Nephron (organoid): ENCODE results near the gene KLC4.
A peak's percentile ranks its signal among the peaks of the same experiment; 100 is the strongest.

Experiments used
- H3K27ac Mint-ChIP-seq, 3 experiments: 2 replicates each; pipeline ENCODE4 v1.8.0; 2020; ENCODE audit warnings: mixed read lengths in 3 of 3, mild to moderate bottlenecking in 2 of 3, moderate library complexity in 1 of 3
- H3K27me3 Mint-ChIP-seq: 2 replicates; pipeline ENCODE4 v1.8.0; 2021; ENCODE audit warnings: low read depth, mild to moderate bottlenecking, moderate library complexity, mixed read lengths
- H3K36me3 Mint-ChIP-seq: 2 replicates; pipeline ENCODE4 v1.8.0; 2020; ENCODE audit warnings: low read depth, mixed read lengths
- H3K4me1 Mint-ChIP-seq: 2 replicates; pipeline ENCODE4 v1.8.0; 2020; ENCODE audit warnings: mixed read lengths
- H3K4me3 Mint-ChIP-seq, 3 experiments: 2 replicates each; pipeline ENCODE4 v1.8.0; 2020; ENCODE audit warnings: mild to moderate bottlenecking in 3 of 3, mixed read lengths in 3 of 3, moderate library complexity in 2 of 3
- H3K9me3 Mint-ChIP-seq: 2 replicates; pipeline ENCODE4 v1.8.0; 2020; ENCODE audit warnings: mixed read lengths
- CTCF ChIP-seq, 3 experiments: fragments of 200-600 bp; sonication (generic); IDR thresholded peaks; one replicate each; pipeline ENCODE4 v1.5.0; 2021; ENCODE audit warnings: antibody characterized with exemption in 3 of 3; ENCODE audit not compliant: unreplicated experiment in 3 of 3

KLC4 gene

DNA sequence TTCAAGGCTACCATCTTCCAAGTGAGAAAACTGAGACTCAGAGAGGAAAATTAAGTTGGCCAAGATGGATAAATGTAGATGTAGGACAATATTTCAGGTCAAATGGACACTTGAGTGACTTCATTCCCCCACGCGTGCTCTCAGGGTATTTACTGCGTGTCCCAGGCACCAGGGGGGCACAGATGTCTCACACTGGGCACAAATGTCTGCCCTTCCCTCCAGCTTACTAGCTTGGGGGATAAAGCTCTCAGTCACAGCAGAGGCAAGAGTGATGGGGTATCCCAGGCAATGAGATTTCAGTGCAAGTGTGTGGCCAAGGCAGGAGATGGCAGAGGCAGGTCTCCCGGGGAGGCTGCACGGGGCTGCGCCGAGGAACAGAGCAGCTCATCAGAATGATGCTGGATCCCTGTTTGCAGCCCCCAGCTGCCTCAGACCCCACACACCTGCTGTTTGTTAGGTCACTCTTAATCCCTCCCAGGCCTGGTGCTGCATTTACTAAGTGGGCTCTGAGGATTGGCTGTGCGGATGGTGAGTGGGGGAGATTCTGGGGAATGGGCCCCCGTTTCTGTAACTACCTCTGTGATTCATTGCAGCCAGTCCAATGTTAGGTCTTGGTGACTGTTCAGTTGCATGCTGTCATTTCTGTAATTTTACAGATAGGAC, 60.8 kb downstream of the KLC4 start:
- H3K9me3 Mint-ChIP-seq: no peaks in the 10 kb centered on the region
- peaks cover 79% of the 10 kb centered on the region for H3K4me1 Mint-ChIP-seq
- no peaks in the 10 kb centered on the region for H3K36me3 Mint-ChIP-seq
- peak overlapping the region in 1 of 3 experiments; percentile 18 for H3K4me3 Mint-ChIP-seq
- no peak for TF ChIP-seq CTCF (IDR thresholded peaks at IDR 0.05; ENCODE audit: unreplicated experiment in 3 of 3)
- peak overlapping the region; percentile 38 to 94 (median 85) for H3K27ac Mint-ChIP-seq
- H3K27me3 Mint-ChIP-seq: no peaks in the 10 kb centered on the region

DNA sequence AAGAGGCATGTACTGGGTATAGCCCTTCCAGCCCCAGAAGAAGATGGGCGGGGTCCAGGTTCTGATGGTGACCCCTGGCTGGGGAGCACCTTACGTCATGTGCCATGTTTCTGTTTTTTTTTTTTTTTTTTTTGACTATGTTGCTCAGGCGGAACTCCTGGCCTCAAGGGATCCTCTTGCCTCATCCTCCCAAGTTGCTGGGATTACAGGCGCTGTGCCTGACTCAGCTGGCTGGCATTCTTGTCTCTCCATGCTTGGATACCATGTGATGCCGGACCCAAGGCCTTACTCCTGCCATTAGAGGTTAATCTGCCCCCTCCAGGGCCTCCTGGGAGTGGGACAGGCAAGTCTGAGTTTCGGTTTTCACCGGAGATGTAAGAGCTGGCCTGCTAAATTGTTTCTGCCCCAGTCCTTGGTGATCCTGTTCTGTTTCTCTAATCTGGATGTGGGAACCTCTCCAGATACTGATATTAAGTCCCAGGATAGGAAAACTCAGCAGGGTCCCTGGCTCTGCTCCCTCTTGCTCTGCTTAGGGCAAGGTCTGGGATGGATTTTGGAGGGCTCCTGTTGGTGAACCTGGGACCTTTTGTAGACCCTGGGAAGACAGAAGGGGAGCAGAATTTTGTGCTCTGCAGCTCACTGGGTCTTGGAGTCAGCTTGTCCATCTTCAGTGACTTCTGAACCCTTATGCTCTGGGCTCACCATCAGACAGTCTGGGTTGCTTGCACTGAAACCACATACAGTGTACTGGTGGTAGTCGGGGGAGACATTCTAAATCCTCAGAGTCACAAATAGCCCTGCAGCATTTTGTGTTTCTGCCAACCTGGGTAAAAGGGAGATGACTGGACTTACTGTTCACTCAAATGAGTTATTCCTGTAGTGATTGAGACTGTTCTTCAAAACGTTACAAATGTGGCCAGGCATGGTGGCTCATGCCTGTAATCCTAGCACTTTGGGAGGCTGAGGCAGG, 61.8 kb downstream of the KLC4 start:
- no peaks in the 10 kb centered on the region for H3K36me3 Mint-ChIP-seq
- peak overlapping the region; percentile 50 to 94 (median 85) for H3K27ac Mint-ChIP-seq
- H3K4me3 Mint-ChIP-seq: peak overlapping the region in 1 of 3 experiments; percentile 52
- H3K27me3 Mint-ChIP-seq: no peaks in the 10 kb centered on the region
- H3K9me3 Mint-ChIP-seq: no peaks in the 10 kb centered on the region
- peaks cover 84% of the 10 kb centered on the region for H3K4me1 Mint-ChIP-seq
- no peak for TF ChIP-seq CTCF (IDR thresholded peaks at IDR 0.05; ENCODE audit: unreplicated experiment in 3 of 3)

DNA sequence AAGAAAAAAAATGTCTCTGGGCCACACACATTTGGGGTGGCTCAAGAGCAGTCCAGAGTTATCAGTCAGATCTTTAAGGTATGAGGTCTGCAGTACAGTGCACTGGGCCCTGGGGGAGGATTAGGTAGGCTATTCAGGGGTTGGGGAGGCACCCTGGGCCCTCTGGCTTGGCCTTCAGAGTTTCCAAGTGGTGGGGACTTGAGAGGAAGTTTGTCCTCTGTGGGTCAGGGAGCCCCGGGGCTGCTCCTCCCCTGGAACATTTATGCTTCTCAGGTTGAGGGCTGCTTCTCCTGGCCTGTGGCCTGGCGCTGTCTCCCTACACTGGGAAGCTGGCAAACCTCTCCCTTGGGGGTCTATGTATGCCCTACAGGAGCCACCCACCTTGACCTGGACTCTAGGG, 62.7 kb downstream of the KLC4 start:
- H3K4me1 Mint-ChIP-seq: peaks cover 86% of the 10 kb centered on the region
- H3K9me3 Mint-ChIP-seq: no peaks in the 10 kb centered on the region
- TF ChIP-seq CTCF (IDR thresholded peaks at IDR 0.05; ENCODE audit: unreplicated experiment in 3 of 3): no peak
- no peaks in the 10 kb centered on the region for H3K27me3 Mint-ChIP-seq
- no peak overlapping the region for H3K4me3 Mint-ChIP-seq
- H3K36me3 Mint-ChIP-seq: no peaks in the 10 kb centered on the region
- peak overlapping the region in 2 of 3 experiments; percentile 85 to 94 for H3K27ac Mint-ChIP-seq

GRCh38 chr6:43123461-43124314, 64.3 kb downstream of the KLC4 start:
- H3K4me1 Mint-ChIP-seq: peaks cover 90% of the 10 kb centered on the region
- no peaks in the 10 kb centered on the region for H3K36me3 Mint-ChIP-seq
- no peaks in the 10 kb centered on the region for H3K27me3 Mint-ChIP-seq
- H3K4me3 Mint-ChIP-seq: peak overlapping the region in 2 of 3 experiments; percentile 19 to 35
- TF ChIP-seq CTCF (IDR thresholded peaks at IDR 0.05; ENCODE audit: unreplicated experiment in 3 of 3): no peak
- H3K9me3 Mint-ChIP-seq: no peaks in the 10 kb centered on the region
- H3K27ac Mint-ChIP-seq: peak overlapping the region; percentile 73 to 94 (median 94)

GRCh38 chr6:43124481-43124880, 65.0 kb downstream of the KLC4 start:
- H3K4me1 Mint-ChIP-seq: peaks cover 84% of the 10 kb centered on the region
- H3K27ac Mint-ChIP-seq: peak overlapping the region in 1 of 3 experiments; percentile 94
- H3K4me3 Mint-ChIP-seq: no peak overlapping the region
- H3K27me3 Mint-ChIP-seq: no peaks in the 10 kb centered on the region
- H3K36me3 Mint-ChIP-seq: peaks cover under 1% of the 10 kb centered on the region
- no peak for TF ChIP-seq CTCF (IDR thresholded peaks at IDR 0.05; ENCODE audit: unreplicated experiment in 3 of 3)
- no peaks in the 10 kb centered on the region for H3K9me3 Mint-ChIP-seq
